SKM-1 (cell line): ENCODE data around the gene DNAJC6.
"Not testable (repeated sequence)": the region's sequence is repeated elsewhere in the genome, so short reads cannot be mapped to it uniquely, and the experiment has no call there.

Source experiments
- DNase-seq: peaks from one replicate; lab custom pipeline; 2025; ENCODE audit not compliant: unreplicated experiment; lab: John Stamatoyannopoulos, UW

The DNAJC6 gene

DNA sequence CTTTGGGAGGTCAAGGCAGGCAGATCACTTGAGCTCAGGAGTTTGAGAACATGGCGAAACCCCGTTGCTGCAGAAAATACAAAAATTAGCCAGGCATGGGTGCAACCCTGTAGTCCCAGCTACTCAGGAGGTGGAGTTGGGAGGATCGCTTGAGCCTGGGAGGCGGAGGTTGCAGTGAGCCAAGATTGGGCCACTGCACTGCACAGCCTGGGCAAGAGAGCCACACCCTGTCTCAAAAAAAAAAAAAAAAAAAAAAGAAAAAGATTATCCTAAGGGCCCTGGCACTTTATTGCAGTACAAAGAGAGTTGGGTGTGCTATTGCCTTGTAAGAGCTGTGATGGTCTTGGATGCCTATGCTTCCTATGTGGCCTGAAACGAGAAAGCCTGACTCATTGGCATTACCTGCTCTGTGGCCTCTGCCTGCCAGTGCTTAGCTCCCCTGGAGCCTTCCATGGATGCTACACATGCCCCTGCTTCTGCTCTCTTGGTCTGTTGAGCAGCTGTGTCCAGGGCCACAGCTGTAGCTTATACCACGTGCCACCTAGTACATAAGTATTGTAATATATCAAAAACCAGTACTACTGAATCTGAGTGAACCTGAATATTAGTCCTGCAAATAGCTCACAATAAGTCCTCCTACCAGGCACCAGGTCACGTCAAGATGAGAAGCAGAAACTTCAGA is 45.8 kb downstream of the DNAJC6 start:
- no peak for DNase-seq

DNA sequence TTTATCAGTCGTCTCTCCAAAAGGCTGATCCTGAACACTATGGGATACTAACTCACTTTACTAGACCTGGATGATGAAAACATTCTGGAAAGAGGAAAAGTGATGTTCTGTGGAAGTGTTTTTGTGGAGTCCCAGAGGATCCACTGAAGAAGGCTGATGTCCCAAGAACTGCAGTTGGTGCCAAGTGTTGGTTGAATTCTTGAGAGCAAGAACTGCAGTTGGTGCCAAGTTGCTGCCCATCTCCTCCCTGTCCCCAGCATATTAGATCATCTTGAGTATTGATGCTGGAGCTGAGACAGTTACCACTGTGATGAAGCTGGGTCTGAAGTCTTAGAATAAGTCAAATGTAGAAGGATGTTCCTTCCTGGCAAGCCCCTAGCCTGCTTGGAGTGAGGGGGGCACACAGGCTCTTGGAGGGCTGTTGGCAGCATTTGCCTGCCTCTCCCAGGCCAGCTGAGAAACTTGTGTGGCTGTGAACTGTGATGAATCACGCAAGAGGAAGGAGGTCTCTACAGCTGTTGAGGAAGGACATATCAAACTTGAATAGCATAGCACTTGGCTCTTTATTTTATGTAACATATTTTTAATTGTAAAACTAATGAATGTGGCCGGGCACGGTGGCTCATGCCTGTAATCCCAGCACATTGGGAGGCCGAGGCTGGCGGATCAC is 48.1 kb downstream of the DNAJC6 start:
- DNase-seq = no peak

DNA sequence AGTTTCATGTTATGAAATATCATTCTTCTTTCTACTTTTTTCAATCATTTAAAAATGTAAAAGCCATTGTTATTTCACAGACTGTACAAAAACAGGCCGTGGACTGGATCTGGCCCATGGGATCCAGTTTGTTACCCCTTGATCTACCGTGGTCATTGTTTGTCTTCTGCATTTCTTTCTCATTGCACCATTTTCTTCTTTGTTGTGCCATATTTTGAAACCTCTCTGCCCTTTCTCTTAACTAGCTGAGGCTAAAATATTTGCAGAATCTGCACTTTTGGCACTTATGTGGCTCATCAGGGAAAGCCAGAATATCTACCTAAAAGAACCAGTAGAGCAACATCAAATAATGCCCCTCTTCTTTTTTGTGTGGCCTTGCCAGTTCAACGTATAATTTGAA is 50.5 kb downstream of the DNAJC6 start:
- DNase-seq = no peak

DNA sequence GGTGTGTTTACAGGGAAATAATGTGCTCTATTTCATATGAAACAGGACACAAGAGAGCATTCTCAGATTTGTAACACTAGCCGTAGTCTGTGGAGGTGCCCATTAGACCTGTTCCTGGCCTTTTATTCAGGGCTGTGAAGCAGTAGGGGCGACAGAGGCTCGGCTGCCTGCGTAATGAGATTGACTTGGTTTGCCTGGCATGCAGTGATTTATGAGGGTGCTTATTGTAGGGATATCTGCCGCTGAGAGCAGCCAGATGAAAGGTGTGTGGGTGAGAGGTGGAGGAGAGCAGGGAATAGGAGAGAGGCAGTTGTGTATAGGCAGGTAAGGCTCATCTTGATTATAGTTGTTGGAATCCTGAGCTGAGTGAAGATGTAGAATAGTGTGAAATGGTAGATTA is 51.3 kb downstream of the DNAJC6 start:
- DNase-seq = no peak

DNA sequence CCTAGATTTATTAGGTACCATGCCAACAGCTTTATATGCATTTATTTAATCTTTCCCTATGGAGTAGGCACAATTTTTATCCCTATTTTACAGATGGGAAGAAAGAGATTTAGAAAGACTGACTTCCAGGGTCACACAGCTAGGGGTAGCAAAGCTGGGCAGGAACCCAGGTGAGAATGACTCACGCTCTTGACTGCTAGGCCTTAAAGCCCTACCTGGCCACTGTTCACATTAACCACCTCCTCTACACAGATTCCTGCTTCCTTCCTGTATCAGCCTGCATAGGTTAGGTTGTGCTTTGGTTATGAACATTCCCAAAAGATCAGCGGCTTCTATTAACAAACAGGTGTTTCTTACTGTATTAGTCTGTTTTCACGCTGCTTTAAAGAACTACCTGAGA is 53.2 kb downstream of the DNAJC6 start:
- DNase-seq = no peak

DNA sequence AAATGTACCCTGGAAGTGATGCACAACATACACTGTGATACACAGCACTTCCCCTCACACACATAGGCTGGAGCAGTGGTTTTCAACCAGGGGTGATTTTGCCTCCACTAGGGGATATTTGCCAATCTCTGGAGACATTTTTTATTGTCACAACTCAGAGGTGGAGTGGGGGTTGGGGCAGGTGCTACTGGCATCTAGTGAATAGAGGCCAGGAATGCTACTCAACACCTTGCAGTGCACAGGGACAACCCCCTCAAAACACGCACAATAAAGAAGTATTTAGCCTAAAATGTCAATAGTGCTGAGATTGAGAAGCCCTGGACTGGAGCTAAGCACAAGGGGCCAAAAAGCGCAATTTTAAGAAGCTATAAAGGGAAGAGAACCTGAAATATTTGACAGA is 54.1 kb downstream of the DNAJC6 start:
- DNase-seq = no peak

DNA sequence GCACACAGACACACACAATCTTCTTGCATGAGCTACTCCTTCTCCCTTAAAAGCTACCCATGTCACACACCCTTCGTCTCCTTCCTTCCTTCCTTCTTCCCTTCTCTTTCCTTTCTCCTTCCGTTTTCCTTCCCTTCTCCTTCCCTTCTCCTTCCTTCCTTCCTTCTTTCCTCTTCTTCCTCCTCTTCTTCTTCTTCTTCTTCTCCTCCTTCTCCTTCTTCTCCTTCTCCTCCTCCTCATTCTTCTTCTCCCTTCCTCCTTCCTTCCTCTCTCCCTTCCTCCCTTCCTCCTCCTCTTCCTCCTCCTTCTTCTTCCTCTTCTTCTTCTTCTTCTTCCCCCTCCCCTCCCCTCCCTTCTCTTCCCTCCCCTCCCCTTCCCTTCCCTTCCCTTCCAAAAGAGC is 59.1 kb downstream of the DNAJC6 start:
- no peak for DNase-seq

DNA sequence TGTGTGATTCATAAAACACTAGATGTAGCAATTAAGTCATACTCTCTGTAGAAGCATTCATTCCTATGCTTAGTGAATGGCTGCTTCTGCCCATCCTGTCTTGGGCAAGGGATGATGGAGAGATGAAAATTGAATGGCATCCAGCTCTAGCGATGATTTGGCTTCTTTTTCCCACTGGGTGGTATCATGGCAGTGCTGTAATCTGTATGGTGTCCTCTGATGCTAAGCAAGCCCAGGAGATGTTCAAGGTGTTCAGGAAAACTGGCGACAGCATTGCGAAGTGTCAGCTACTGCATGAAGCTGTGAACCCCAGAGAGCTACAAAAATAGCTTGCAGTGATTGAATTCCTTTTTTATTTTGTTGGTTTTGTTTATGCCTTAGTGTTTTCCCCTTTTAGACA is 62.2 kb downstream of the DNAJC6 start:
- no peak for DNase-seq

DNA sequence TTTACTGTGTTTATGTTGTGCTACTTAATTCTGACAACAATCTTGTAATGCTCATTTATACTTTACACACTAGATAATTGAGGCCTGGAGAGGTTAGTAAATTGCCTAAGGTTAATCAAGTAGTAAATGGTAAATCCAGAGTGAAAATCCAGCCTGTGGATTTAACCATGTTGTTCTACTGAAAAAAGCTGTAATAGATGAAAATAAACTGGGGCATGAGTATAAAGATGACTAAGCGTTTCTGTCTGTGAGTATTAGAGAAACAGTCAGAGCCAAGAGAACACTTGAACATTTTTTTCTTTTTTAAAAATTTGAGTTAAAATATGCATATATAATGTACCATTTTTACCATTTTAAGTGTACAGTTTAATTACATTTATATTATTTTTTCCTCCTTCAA is 63.2 kb downstream of the DNAJC6 start:
- DNase-seq = no peak

DNA sequence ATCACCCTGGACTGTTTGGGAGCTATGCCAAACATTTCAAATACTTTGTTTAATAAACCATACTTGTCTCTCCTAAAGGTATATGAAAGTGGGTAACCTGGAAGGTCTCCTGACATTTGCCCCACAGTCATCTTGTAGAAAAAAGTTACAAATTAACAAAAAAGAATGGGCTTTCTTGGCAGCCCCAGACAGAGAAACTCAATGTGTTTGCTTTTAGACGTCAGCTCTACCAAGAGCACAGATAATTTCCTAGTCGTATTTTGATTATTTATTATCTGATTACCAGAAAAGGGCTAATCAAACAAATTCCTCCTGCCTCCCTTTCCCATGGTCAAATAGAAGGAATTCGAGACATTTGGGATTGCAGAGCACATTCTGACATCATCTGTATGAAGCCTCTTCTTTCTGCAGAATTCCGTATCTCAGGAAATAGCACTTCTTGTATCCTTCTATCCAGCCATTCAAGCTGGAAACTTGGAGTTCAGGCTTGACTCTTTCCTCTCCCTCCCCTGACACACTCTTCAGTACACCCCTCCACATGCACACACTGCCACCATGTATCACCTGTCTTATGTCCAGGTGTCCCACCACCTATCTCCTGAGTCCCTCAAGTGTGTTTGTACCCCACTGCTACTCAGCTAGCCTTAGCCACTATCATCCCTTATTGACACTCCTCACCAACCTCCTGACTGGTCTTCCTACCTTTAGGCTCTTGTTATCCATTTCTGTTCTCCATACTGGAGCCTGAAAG is 68.3 kb downstream of the DNAJC6 start:
- no peak for DNase-seq

DNA sequence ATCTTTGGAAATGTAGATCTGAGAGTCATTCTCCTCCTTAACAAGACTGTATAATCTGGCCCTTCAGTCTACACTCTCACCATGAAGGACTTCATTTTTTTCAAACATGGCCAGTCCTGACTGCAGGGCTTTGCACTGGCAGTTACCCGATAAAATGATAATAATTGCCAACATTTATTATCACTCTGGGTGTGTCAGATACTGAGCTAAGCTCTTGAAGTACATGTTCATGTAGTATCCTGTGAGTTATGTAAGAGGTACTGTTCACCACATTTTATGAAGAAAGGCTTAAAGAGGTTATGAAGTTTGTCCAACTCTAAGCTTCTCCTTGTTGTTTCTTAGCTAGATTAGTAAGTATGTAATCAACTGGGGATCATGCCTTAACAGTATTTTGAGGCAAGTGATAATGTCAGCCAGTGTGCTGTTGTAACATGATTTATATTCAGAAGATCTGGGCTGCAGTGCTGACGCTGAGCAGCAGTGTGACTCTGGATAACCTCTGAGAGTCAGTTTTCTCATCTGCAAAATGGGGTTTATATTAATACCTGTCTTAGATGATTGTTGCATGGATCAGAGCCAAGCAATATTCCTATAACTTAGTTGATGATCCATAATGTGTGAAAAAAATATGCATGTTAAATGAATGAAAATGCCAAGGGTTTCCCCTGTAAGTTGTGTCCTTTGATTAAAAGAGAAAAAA is 69.1 kb downstream of the DNAJC6 start:
- no peak for DNase-seq

DNA sequence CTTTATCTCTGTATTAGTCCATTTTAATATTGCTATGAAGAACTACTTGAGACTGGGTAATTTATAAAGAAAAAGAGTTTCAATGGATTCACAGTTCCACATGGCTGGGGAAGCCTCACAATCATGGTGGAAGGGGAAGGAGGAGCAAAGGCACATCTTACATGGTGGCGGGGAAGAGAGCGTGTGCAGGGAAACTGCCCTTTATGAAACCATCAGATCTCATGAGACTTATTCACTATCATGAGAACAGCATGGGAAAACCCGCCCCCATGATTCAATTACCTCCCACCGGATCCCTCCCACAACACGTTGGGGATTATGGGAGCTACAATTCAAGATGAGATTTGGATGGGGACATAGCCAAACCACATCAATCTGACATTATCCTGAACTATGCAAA is 75.1 kb downstream of the DNAJC6 start:
- not testable (repeated sequence) for DNase-seq

DNA sequence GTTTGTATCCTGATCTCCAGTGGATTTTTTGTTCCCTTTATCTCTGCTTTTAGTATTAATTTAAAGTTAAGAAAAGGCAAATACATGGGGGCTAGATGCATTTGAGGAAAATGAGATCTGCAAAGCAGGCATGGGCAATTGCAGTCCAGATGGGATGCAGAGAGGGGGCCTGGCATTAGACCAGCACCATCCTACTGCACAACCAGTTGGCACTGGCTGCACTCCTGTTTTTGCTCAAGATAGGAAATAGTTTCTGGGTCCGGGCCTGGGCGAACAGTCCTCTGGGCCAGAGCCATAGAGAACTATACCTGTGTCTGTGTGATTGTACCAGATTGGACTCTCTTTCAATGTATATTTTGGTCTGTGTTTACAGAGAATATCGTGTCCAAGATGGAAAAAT is 77.1 kb downstream of the DNAJC6 start:
- DNase-seq = no peak

DNA sequence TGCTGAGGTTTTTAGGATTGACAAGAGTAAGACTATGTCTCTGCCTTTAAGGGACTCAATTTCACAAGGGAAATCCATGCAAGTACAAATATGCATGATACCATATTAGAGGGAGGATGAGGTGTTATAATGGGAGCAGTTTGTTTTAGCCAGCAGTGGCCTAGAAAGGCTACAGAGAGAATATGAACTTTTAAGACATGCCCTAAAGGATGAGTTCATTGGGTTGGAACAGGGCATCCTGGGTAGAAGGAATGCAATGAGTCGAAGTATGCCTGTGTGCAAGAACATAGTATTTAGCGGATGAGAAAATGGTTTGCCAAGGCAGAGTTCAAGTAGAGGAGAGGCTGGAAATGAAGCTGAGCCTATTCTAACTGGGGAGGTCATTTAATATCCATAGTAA is 78.5 kb downstream of the DNAJC6 start:
- no peak for DNase-seq

DNA sequence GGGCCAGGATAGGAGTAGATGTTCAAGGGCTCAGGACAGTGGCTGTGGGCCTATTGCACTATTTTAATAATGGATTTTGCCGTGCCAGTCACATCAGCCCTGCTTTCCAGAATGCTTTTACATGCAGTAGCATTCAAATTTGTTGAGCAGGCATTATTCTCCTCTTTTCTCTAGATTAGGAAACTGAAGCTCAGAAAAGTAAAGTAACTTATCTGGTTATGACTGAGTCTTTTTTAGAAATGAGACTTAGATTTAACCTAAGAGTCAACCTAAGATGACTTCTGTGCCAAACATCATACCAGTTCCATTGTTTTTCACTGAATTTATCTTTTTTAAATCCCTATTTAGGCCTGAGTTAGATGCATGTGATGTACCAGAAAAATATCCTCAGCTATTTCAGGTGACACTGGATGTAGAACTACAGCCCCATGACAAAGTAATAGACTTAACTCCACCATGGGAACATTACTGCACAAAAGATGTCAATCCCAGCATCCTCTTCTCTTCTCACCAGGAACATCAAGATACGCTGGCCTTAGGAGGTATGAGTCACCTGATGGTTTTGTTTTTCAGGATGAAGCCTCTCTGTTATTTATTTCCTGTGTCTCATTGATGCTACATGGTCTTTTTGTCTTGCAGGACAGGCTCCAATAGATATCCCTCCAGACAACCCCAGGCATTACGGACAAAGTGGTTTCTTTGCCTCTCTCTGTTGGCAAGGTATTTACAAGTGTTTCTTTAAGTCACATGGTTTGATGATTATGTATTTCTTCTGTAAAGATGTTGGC is 79.8 kb downstream of the DNAJC6 start:
- no peak for DNase-seq

DNA sequence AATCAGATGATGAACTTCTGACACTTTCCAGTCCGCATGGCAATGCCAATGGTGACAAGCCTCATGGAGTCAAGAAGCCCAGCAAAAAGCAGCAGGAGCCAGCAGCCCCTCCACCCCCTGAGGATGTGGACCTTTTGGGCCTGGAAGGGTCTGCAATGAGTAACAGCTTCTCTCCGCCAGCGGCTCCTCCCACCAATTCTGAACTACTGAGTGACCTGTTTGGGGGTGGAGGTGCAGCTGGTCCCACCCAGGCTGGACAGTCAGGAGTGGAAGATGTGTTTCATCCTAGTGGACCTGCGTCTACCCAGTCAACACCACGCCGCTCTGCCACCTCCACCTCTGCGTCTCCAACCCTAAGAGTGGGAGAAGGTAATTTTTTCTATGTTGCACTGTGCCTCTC is 83.2 kb downstream of the DNAJC6 start:
- no peak for DNase-seq

DNA sequence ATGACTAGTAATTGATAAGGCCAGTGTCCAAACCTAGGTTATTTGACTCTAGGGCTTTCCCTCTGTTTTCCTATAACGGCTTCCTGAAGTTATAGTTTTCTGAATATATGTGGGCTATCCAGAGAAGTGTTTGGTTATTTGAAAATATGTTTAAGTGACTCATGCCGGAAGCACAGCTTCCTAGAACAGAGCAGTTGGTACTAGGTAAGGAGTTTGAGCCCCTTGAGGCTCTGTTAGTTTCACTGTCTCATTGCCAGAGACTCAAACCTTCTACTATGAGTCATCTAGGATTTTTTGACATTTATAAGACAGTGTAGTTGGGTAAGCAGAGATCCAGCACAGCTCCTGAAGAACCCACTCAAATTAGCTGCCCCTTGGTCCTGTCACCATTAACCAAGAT is 84.0 kb downstream of the DNAJC6 start:
- DNase-seq = no peak

DNA sequence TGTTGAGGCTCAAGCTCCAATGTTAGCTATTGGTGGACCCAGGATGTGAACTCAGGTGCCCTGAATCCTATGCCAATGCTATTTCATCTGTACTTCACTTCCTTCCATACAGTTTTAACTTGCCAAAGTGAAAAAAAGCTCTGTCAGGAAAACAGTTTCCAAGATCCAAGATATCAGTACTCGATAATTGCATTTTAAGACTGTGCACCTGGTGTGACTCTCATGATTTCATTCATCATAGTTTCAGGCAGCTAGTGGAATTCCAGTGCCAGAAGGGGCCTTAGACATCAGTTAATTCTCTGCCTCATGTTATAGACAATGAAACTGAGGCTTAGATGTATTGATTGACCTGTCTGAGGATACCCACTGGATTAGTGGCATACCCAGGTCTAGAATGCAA is 84.6 kb downstream of the DNAJC6 start:
- DNase-seq = no peak

DNA sequence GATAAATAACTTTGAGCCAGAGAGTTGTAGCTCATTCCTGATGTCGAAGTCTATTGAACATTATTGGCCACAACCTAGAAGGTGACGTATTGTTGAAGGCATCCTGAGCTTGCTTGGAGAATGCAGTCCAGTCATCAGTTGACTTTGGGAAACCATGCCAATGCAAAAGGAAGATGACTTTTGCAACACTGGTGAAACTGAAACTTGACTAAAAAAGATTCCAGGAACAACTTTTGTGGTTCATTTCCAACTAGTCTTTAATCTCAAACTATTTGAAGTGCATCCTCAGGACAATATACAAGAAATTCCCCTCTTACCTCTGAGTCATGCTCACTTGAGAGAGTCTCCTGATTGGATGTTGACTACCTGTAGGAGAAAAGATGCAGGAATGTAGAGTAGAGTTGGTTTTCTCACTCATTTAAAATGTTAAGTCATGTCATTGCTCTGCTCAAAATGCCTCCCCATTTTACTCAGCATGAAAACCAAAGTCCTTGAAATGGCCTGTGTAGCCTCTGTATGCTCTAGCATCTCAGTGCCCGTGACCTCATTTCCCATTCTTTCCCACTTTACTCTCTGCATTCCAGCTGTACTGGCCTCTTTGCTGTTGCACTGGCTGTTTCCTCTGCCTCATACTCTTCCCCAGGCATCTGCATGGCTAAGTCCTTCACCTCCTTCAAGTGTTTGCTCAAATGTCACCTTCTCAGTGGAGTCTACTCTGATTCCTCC is 86.7 kb downstream of the DNAJC6 start:
- DNase-seq = no peak

DNA sequence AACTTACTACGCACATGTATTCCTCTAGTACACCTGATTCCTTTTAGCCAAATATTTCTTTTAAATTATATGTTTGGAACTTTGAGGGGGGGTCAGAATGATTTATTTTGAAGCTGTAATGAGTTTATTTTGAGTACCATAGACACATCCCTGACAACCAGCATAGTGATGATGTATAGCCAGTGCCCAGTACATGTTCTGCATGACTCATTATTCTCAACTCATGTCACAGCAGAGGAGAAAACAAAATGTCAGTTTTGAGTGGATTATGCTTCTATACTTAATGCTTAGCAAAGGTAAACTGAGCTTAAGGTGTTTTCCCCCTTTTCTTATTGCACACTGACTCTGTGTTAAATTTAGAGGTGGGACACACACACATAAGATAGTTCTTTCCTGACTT is 88.7 kb downstream of the DNAJC6 start:
- no peak for DNase-seq
